GM12878 (cell line): Measurements from ENCODE around the gene PTGES2.

Experiments
- BMI1 ChIP-seq: fragments of 450-650 bp; IDR thresholded peaks from 2 replicates; pipeline ENCODE4 v1.6.1; 2016; ENCODE audit warnings: mild to moderate bottlenecking, moderate library complexity, borderline replicate concordance
- CTCF ChIP-seq, 3 experiments: IDR thresholded peaks in 2 of 3; conservative IDR thresholded peaks in 1 of 3; 2 replicates each; pipeline ENCODE4 v1.5.1; 2011; ENCODE audit warnings: low read depth in 3 of 3, low read length in 3 of 3, mild to moderate bottlenecking in 3 of 3, control low read depth in 2 of 3, moderate library complexity in 2 of 3, inconsistent platforms in 1 of 3, mixed read lengths in 1 of 3; ENCODE audit not compliant: control insufficient read depth in 2 of 3, insufficient read depth in 1 of 3; ENCODE audit errors: extremely low read depth in 1 of 3
- ESRRA ChIP-seq: IDR thresholded peaks from 2 replicates; pipeline ENCODE4 v1.6.1; 2012; ENCODE audit warnings: mild to moderate bottlenecking, low read length, improper control_type of control experiment
- EZH2 ChIP-seq: IDR thresholded peaks from 2 replicates; pipeline ENCODE4 v1.6.1; 2012; ENCODE audit warnings: low read depth, mild to moderate bottlenecking, control low read depth, inconsistent platforms, low read length, borderline replicate concordance; ENCODE audit not compliant: control insufficient read depth
- MYC ChIP-seq: IDR thresholded peaks from 2 replicates; pipeline ENCODE4 v1.6.1; 2011; ENCODE audit warnings: mild to moderate bottlenecking, low read length, moderate library complexity, inconsistent platforms; ENCODE audit not compliant: insufficient read depth, insufficient replicate concordance, insufficient read length, severe bottlenecking
- NRF1 ChIP-seq: conservative IDR thresholded peaks from 2 replicates; pipeline ENCODE4 v1.6.1; 2011; ENCODE audit warnings: mild to moderate bottlenecking, low read depth, low read length, improper control_type of control experiment
- POLR2A ChIP-seq: IDR thresholded peaks from 2 replicates; pipeline ENCODE4 v1.6.1; 2011; ENCODE audit warnings: low read depth, mild to moderate bottlenecking, low read length
- RAD21 ChIP-seq: IDR thresholded peaks from 2 replicates; pipeline ENCODE4 v1.6.1; 2011; ENCODE audit warnings: mild to moderate bottlenecking, low read depth, low read length, moderate library complexity; ENCODE audit not compliant: insufficient read depth
- RELA ChIP-seq: fragments of 450-650 bp; IDR thresholded peaks from 2 replicates; pipeline ENCODE4 v1.8.0; 2014; ENCODE audit warnings: borderline replicate concordance; ENCODE audit not compliant: partially characterized antibody
- REST ChIP-seq: IDR thresholded peaks from 2 replicates; pipeline ENCODE4 v1.6.1; 2012; ENCODE audit warnings: mild to moderate bottlenecking, low read depth, low read length
- SP1 ChIP-seq: IDR thresholded peaks from one replicate; pipeline ENCODE4 v1.6.1; 2011; ENCODE audit warnings: low read depth, low read length
- ZBTB11 ChIP-seq: fragments of 450-650 bp; formaldehyde crosslinking; IDR thresholded peaks from 2 replicates; pipeline ENCODE4 v1.5.0; 2022; ENCODE audit warnings: mild to moderate bottlenecking, missing genetic modification characterization

DNA sequence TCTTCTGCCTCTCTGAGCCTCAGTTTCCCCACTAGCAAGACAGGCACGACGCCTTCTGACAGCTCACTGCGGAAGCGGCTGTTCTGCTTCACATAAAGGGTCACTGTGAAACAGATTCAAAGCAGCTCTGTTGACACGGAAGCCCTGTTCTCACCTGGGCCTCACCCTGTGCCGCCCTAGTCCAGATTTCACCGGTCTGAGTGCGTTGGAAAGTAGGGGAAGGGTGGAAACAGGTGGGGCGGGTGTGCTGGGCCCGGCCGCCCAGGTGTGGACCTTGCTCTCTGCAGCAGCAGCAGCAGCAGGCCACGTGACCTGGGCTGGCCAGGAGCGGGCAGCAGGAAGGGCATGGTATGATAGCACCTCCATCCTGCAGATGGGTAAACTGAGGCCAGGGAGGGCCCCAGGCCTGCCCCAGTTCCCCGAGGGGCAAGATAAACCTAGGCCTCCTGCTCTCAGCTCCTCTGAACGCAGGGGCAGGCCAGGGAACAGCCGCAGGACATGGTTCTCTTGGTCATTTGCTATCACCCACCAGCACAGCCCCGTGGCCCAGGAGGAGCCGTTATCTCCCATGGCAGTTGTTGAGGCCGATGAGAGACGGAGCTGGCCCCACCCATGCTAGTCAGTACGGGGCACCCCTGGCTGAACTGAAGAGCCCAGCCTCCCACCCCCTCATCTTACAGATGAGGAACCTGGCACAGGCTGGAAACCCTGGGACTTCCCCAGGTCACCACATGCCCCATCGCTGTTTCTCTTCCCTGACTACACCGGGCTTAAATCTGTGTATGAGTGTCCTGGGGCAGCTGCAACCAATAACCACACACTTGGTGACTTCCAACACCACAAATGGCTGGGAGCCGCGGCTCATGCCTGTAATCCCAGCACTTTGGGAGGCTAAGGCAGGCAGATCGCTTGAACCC, 12.1 kb downstream of the PTGES2 start:
- TF ChIP-seq CTCF (IDR thresholded peaks at IDR 0.05 in 2 of 3, conservative IDR thresholded peaks at IDR 0.05 in 1 of 3; ENCODE audit: control insufficient read depth in 2 of 3, extremely low read depth in 1 of 3, insufficient read depth in 1 of 3, low read depth in 3 of 3, low read length in 3 of 3) = no peak
- TF ChIP-seq EZH2 = no peak
- TF ChIP-seq POLR2A = no peak
- no peak for TF ChIP-seq MYC
- TF ChIP-seq ZBTB11 (CRISPR knock-in tag) = no peak
- TF ChIP-seq REST = no peak
- no peak for TF ChIP-seq SP1
- TF ChIP-seq NRF1 = no peak
- no peak for TF ChIP-seq BMI1
- peak; percentile 76 for TF ChIP-seq RELA
- no peak for TF ChIP-seq RAD21
- TF ChIP-seq ESRRA = no peak
